Suppressor macrophage treated with lipopolysaccharide for 4 hours (primary cell): ENCODE measurements around the gene MRGPRX2.

ENCODE experiments used
- DNase-seq: peaks from one replicate; pipeline ENCODE4 v3.0.0-alpha.2; 2020

The MRGPRX2 gene

DNA sequence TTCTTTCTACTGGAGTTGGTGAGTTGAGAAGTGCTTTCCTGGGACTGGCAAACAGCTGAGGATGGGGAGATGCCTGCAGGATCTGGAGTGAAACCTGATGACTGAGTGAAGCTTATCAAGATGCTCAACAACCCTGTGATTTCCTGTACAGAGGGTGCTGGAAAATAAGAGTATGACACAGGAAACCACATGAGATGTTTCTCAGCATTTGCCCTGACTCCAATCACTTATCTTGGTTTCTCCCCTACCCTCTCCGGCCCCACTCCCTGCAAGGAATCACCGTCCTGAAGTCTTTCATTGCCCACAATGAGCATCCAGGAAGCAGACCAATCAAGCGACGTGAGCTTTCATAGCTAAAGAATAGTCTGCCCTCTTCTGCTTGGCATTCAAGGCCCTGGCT lies at the start of gene MRGPRX2:
MRGPRX2 (minus strand) TSS at position 89 of the 400 bp plus-strand sequence. CDS start 4,315 bp downstream, outside the sequence.
- DNase-seq = no peak

DNA sequence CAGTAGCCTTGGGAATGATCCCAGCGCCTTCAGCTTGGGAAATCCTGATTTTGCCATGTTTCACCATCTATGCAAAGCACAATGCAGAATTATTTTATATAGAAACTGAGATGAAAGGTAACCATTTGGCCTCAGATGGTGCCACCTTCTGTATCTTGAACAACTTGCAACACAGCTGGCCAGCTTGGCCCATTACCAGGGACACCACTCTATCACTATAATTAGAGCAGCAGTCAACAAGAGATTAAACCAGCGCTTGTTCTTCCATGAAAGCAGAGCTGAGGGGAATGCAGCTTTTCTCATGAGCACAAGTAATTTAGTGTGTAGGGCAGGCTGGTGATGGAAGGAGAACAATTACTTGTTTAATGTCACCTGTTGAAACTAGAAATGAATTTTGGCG lies 49.8 kb upstream of the MRGPRX2 start:
- DNase-seq = no peak

GRCh38 chr11:19107125-19107524 lies 46.6 kb upstream of the MRGPRX2 start:
- no peak for DNase-seq

DNA sequence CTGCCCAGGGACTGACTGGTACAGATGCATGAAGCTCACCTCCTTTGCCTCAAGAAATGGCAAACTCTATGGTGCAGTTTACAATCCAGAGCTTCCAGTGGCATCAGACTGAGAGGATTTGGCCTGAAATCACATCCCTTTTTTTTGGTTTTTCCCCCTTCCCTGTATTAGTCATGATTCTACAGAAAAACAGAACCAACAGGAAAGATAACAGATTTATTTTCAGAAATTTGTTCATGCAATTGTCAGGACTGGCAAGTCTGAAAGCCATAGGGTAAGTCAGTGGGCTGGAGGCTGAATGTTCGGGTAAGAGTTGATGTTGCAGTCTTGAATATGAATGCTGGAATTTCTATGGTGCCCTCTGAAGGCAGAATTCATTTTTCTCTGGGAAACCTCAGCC lies 44.5 kb upstream of the MRGPRX2 start:
- DNase-seq = peak; percentile 28

- DNase-seq = no peak
These were observed 42.0 kb upstream of the MRGPRX2 start for GRCh38 chr11:19102521-19102900.

GRCh38 chr11:19101796-19102520 lies 41.4 kb upstream of the MRGPRX2 start:
- DNase-seq = no peak

GRCh38 chr11:19100885-19101284 lies 40.4 kb upstream of the MRGPRX2 start:
- DNase-seq = no peak

- no peak for DNase-seq
These were observed 38.6 kb upstream of the MRGPRX2 start for GRCh38 chr11:19099093-19099492.

- no peak for DNase-seq
These were observed 34.3 kb upstream of the MRGPRX2 start for GRCh38 chr11:19094859-19095258.

DNA sequence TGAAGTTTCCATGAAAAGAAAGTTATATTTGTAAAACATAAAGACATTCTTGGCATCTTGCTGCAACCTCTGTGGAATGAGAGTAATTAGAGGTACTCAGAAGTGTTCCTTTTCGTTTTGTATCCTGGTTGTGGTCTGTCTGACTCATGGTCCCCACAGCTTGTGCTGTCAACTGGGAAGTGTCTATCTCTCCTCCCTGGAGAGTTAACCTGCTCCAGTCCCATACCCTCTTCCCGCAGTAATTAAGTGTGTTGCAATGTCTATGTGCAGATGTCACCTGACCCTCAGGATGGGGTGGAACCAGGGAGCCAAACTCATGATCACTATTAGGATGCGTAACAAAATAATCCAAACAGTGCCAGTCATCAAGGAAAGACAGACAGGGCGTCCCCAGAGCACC lies 33.5 kb upstream of the MRGPRX2 start:
- DNase-seq = no peak

GRCh38 chr11:19092850-19093249 lies 32.3 kb upstream of the MRGPRX2 start:
- no peak for DNase-seq

- DNase-seq = no peak
These were observed 31.8 kb upstream of the MRGPRX2 start for GRCh38 chr11:19092342-19092741.

- DNase-seq = no peak
These were observed 30.8 kb upstream of the MRGPRX2 start for GRCh38 chr11:19091366-19091765.

- no peak for DNase-seq
These were observed 28.9 kb upstream of the MRGPRX2 start for GRCh38 chr11:19089421-19089820.

- no peak for DNase-seq
These were observed 28.3 kb upstream of the MRGPRX2 start for GRCh38 chr11:19088791-19089190.

DNA sequence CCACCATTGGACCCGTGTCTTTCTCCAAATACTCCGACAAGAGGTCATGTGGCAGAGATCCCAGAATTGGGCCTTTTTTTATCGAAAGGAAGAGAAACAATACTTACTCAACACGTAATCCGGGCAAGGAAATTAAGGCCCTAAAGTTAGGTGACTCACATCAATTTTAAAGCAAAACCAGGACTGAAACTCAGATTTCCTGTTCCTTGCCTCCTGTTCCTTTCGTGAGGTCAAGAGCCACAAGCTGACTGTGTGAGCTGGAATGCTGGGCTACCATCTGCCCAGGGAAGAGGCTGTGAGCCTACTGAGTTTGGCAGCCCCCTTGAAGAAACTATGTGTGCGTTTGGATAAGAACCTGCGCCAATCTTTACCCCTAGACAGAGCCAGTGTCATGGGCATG lies 27.1 kb upstream of the MRGPRX2 start:
- DNase-seq = no peak

DNA sequence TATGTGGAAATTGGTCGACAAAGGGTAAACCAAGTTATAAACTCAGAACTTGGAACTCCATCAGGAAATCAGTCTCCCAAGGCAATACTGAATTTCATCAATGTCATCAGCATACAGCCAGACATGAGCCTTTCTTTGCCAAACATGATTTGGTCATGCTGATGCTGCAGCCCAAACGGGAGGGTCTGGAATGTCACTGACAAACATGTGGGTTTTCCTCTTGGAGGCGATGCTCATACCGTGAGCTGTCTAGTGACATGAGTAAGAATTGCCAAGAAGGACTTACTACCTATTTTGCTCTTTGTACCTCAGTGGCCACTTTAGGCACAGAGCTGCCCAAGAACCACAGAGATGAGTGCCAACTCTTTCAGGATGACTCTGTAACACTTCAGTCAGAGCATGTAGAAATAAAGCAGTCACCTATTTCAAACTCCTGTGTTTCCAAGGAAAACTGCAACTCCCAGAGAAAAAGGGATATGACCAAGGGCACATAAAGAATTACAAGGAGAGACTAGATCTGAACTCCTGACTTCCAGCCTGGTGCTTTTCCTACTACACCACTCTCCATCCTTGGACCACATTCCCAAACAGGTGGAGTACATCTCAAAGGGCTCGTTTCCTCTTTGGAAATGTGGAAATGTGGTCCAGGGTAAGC lies 24.3 kb upstream of the MRGPRX2 start:
- no peak for DNase-seq

GRCh38 chr11:19083166-19083565 lies 22.6 kb upstream of the MRGPRX2 start:
- DNase-seq = no peak

DNA sequence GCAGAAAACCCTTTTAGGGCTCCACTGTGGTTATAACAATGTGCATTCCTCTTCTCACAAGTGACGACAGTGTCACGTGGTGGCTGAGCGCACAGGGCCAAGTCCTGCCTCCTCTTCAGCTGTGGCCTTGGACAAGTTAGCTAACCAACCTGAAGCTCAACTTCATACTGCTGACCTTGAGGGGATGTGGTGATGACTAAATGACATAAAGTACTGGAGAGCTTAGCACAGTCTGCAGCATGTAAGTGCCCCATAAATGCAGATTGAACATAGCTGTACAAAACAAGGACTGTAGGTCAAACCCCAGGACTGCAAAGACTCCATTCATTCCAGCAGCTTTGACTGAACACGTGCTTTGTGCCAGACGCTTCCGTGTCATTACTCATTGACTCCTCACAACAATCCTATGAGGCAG lies 20.1 kb upstream of the MRGPRX2 start:
- DNase-seq = no peak

DNA sequence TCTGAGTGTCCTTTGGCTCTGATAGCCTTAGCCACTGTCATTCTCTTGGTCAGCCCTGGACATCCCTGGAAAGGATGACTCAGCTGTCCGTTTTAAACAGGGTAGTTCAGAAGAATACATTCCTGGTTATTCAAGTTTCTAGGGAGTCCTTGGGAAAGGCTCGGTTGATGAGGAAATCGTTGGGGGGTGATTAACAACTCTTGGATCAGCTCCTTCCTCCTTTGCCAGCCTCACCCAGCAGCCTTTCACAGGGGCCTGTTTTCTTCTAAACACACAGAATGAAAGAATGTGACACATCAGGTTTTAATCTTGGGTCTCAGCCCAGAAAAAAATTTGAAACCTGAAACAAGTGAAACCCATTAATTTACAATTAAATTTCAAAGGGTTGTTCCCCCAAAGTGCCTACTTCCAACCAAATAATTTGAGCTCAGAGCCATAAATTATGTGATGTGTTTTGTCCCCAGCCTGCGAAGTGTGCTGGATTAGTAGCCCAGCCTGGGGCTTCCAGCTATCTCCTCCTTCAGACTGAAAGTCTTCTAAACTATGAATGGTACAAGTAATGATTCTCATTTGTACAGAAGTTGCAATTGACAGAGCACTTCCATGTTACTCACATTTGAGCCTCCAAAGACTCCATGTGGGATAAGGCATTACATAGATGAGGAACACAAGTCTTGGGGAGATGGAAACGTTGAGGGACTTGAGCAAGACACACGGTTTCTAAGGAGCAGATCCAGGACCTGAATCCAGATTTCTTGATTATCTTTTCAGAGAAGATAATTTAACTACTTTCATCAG lies 19.3 kb upstream of the MRGPRX2 start:
- DNase-seq = no peak

DNA sequence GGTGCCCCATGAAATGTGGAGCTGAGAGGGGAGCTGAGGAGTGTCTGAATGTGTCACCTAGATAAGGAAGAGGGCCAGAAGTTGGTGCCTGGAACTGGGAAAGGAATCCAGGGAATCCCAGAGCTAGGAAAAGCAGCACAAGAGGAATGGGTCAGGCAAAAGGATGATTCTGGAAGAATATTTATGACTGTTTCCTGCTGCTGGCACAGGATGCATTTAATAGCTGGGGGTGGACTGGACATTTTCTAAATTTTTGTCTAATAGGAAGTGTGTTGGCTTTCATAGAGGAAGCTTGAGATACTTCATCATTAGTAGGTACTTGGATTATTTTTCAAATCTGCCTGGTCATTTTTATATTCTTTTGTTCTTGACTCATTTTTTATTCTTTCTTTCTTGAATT lies 17.4 kb upstream of the MRGPRX2 start:
- DNase-seq = no peak

- DNase-seq = peak; percentile 68
These were observed 16.4 kb upstream of the MRGPRX2 start for GRCh38 chr11:19076744-19077589.

- DNase-seq = no peak
These were observed 15.1 kb upstream of the MRGPRX2 start for GRCh38 chr11:19075636-19076035.
